NCI-H2171 treated with DMSO at 0.1 percent for 48 hours (cell line): ENCODE data around the gene TTC23.
"Not testable (repeated sequence)": the region's sequence is repeated elsewhere in the genome, so short reads cannot be mapped to it uniquely, and the experiment has no call there.

Source experiments
- DNase-seq: peaks from one replicate; lab custom pipeline; 2025; lab: John Stamatoyannopoulos, UW

TTC23 gene

GRCh38 chr15:99250001-99250400 is 620 bp upstream of the TTC23 start:
- no peak for DNase-seq

- DNase-seq, result no peak
These were observed 1.2 kb downstream of the TTC23 start for GRCh38 chr15:99248000-99248715.

GRCh38 chr15:99247062-99247461 is 2.3 kb downstream of the TTC23 start:
- DNase-seq, result no peak

- no peak for DNase-seq
These were observed 5.1 kb downstream of the TTC23 start for GRCh38 chr15:99244306-99244705.

GRCh38 chr15:99241752-99242151 is 7.6 kb downstream of the TTC23 start:
- DNase-seq, result no peak

GRCh38 chr15:99239545-99240198 is 9.7 kb downstream of the TTC23 start:
- no peak for DNase-seq

GRCh38 chr15:99238849-99239248 is 10.5 kb downstream of the TTC23 start:
- no peak for DNase-seq

- DNase-seq, result not testable (repeated sequence)
These were observed 15.2 kb downstream of the TTC23 start for GRCh38 chr15:99234160-99234559.

- no peak for DNase-seq
These were observed 16.6 kb downstream of the TTC23 start for GRCh38 chr15:99232740-99233139.

- no peak for DNase-seq
These were observed 18.5 kb downstream of the TTC23 start for GRCh38 chr15:99230867-99231266.

- DNase-seq, result no peak
These were observed 21.1 kb downstream of the TTC23 start for GRCh38 chr15:99228120-99228770.

- no peak for DNase-seq
These were observed 22.6 kb downstream of the TTC23 start for GRCh38 chr15:99226802-99227201.

- no peak for DNase-seq
These were observed 24.8 kb downstream of the TTC23 start for GRCh38 chr15:99224372-99225214.

- peak; percentile 63 for DNase-seq
These were observed 36.1 kb downstream of the TTC23 start for GRCh38 chr15:99213187-99213811.

GRCh38 chr15:99212406-99212805 is 37.0 kb downstream of the TTC23 start:
- DNase-seq, result no peak

- DNase-seq, result no peak
These were observed 37.5 kb downstream of the TTC23 start for GRCh38 chr15:99211926-99212325.

GRCh38 chr15:99210334-99210733 is 39.0 kb downstream of the TTC23 start:
- no peak for DNase-seq

- no peak for DNase-seq
These were observed 40.1 kb downstream of the TTC23 start for GRCh38 chr15:99209326-99209725.

- no peak for DNase-seq
These were observed 41.7 kb downstream of the TTC23 start for GRCh38 chr15:99207672-99208071.

GRCh38 chr15:99202176-99202552 is 47.2 kb downstream of the TTC23 start:
- DNase-seq, result no peak

- no peak for DNase-seq
These were observed 47.8 kb downstream of the TTC23 start for GRCh38 chr15:99201408-99202175.
